Activated CD4-positive, alpha-beta T cell treated with anti-CD3 and anti-CD28 coated beads for 1 hour (primary cell): ENCODE data around the gene CAP1.
"Not testable (repeated sequence)": the region's sequence is repeated elsewhere in the genome, so short reads cannot be mapped to it uniquely, and the experiment has no call there.

ENCODE experiments used
- DNase-seq: peaks from one replicate; pipeline ENCODE4 v3.0.0-alpha.2; 2020

Gene CAP1

DNA sequence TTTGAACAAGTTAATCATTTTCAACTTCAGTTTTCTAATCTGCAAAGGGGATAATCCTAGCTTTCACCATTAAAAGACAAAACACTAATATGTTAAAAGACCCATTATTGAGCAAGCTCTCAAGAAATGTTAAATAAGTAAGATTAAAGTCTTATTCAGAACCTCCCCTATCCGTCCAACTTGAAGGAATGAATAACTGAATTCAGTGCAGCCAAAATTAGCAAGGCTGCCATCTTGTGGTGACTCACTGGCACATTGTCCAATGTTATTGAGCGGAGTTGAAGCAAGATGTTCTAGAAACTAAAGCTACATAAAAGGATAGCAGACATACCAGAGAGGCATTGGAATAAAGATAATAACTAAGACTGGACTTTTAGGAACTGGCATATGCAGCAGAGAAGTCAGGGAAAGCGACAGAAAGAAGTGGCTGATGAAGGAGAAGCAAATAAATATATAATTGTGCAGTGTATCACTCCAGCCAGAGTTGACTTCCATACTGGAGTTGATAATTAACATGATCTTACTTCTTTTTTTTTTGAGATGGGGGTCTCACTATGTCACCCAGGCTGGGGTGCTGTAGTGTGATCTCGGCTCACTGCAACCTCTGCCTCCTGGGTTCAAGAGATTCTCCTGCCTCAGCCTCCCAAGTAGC, 8.2 kb upstream of the CAP1 start:
- peak; percentile 22 for DNase-seq

- DNase-seq, result no peak
Observed at GRCh38 chr1:40034869-40035268, 5.7 kb upstream of the CAP1 start.

GRCh38 chr1:40036574-40036973, 4.0 kb upstream of the CAP1 start:
- no peak for DNase-seq

GRCh38 chr1:40037254-40037653, 3.3 kb upstream of the CAP1 start:
- not testable (repeated sequence) for DNase-seq

- no peak for DNase-seq
Observed at GRCh38 chr1:40038697-40039096, 1.8 kb upstream of the CAP1 start.

GRCh38 chr1:40039245-40039756, 1.2 kb upstream of the CAP1 start:
- DNase-seq, result no peak

- DNase-seq, result peak; percentile 47
Observed at GRCh38 chr1:40039757-40040510, 595 bp upstream of the CAP1 start.

- DNase-seq, result no peak
Observed at GRCh38 chr1:40041466-40041838, 923 bp downstream of the CAP1 start.

DNA sequence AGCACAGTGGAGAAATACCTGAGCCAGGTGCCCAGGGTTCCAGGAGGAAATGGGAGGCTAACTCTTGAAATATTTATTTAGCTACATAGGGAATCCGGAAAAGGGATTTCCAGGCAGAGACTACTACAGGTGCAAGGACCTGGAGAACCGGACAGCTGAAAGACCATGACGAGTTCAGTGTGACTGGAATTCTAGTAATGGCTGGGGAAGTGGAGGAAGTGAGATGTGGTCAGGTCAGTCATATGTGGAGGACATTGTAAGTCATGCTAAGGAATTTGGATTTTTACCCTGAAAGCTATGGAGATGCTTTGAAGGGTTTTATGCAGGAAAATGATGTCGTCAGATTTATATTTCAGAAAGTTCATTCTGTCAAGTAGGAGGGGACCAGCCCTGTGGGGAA, 1.8 kb downstream of the CAP1 start:
- DNase-seq, result no peak

DNA sequence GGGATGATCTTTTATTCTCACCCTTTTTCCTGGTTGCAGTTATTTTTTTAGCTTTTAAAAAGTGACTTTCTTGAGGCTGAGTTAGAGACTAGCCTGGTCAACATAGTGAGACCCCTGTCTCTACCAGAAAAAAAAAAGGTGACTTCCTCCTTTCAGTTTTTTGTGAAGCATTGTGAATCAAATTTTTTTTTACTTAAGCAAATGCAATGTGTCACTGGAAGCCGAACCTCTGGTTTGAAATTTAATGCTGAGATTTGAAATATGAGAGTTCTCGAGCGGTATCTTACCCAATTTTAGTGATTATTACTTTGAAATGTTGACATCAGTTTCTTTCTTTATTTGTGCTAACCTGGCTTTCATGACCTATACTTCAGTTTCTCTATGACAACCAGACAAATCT, 3.6 kb downstream of the CAP1 start:
- DNase-seq, result no peak

GRCh38 chr1:40045182-40045581, 4.7 kb downstream of the CAP1 start:
- no peak for DNase-seq

DNA sequence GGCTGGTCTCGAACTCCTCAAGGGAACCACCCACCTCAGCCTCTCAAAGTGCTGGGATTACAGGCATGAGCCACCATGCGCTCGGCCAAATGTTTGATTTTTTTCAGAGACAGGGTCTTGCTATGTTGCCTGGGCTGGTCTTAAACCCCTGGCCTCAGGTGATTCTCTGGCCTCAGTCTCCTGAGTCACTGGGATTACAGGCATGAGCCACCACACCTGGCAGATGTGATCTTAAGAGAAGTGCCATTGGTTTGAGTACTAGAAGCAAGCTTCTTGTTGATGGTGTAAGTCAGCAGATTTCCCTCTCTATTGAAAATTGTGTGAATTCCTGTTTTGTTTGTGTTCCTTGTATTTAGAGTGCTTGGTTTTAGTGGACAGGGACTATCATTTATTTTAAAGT, 5.2 kb downstream of the CAP1 start:
- no peak for DNase-seq

DNA sequence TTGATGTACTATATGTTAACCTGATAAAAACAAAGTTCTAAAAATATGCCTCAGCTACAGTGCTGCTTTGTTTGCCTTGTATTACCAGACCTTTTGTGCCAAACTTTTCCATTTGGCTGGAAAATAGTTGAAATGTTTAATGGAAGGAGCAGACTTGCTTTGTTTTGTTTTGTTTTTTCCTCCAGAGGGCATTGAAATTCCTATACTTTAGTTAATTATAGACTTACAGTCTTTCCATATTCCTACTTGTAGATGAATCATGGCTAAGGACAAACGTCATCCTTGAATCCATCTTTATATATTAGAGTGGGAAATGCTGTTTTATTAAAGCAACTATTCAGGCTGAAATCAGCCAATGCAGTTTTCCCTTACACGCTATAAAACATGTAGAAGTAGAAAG, 6.7 kb downstream of the CAP1 start:
- DNase-seq, result no peak

DNA sequence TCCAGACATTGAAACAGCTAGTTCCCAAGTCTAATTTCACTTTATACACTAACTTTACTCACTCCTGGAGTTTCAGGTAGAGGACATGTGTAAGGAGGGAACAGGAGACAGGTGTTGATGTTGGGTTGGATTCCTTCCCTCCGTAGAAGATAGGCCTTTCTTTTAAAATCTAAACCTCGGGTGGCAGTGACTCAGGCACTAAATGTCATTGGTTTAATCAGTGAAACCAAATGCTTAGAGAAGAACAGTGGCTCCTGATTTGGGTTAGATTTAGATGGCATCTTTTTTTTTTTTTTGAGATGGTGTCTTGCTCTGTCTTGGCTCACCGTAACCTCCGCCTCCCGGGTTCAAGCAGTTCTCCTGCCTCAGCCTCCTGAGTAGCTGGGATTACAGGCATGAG, 7.2 kb downstream of the CAP1 start:
- DNase-seq, result no peak

DNA sequence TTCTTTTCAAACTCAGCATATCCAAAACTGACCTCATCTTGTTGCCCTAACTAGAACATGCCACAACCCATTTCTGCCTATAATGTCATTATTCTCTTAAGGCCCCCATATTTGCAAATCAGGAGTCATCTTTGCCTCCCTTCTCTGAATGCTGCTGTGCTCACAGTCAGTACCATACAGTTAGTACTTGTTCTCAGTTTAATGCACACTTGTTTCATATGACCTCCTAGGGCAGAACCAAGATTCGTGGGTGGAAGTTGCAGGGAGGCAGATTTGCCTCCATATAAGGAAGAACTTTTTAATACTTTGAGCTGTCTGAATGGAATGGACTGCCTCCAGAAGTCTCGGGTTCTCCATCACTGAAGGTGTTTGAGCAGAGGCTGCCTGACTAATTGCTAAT, 9.2 kb downstream of the CAP1 start:
- no peak for DNase-seq

DNA sequence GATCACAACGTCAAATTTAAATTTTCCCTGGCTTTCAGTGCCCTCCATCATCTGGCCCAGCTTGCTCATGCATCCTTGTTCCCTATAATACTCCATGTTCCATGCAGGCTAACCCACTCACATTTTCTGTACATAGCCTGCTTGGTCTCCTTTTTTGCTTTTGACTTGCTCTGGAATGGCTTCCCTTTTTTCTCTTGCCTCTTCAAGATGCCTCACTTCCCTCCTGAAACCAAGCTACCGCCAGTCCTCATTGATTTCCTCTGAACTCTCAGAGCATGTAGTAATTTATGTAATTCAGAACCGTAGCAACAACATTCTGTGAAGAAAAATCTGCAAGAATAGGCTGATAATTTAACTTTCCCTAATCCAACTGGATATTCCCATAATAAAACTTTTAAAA, 10.3 kb downstream of the CAP1 start:
- no peak for DNase-seq

GRCh38 chr1:40053138-40053887, 12.8 kb downstream of the CAP1 start:
- no peak for DNase-seq

- DNase-seq, result no peak
Observed at GRCh38 chr1:40056519-40057309, 16.2 kb downstream of the CAP1 start.

DNA sequence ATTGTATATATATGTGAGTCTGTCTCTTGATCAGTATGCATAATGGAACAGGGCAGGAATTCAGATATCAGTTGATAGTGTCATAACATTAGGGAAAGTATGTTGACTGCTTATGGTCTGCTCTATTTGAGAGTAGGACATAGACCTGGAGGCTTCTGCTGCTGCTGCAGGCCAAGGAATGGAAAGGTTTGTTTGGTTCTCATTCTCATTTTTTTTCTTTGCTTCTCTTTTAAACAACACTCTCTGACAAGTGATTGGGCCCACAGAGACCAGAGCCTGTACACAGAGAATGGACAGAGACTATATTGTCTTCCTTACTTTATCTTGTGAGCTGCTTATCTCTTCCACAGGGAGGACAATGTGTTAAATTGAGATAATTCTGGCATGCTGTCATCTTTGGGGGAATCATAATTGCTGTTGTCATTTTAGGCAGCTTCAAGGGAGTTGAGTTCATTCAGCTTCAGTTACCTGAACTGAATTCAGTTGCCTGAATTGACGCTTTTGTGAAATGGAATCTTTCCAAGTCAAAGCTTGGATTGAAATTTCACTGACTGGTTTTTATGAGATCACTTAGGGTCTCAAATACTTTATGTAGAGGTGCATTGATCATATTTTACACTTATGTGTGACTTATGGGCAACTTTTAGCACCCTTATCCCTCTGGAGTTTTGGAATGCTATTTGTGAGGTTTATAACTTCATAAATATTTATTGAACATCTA, 16.9 kb downstream of the CAP1 start:
- no peak for DNase-seq

GRCh38 chr1:40058097-40058452, 17.5 kb downstream of the CAP1 start:
- no peak for DNase-seq

DNA sequence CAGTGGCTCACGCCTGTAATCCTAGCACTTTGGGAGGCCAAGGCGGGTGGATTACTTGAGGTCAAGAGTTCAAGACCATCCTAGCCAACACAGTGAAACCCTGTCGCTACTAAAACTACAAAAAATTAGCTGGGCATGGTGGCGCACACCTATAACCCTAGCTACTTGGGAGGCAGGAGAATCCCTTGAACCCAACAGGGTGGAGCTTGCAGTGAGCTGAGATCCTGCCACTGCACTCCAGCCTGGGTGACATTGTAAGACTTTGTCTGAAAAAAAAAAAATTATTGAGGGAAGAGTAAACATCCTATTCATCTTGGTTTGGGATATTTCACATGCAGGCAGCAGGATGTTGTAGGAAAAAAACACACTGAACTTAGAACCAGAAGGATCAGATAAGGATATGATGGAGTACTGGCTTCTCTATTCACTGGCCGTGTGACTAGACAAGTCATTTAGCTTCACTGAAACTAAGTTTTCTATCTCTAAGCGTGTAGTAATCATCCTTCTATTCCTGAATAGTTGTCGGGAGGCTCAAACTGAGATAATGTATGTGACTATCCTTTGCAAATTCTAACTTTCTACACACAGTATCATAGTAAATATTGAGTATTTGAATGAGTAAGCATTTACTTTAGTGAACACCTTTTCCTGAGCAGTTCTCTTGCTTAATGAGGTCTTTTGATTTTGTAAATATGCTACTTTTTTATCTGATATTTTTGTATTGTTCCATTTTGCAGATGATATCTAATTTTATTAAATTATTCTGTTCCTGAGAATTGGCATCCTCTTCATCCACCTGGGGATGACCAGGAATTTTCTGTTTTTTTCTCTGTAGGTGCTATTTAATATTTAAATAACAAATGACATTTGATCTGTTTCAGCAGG, 18.2 kb downstream of the CAP1 start:
- DNase-seq, result no peak
